GM19351 (cell line): ENCODE measurements around the gene GPR63.
A peak's percentile ranks its signal among the peaks of the same experiment; 100 is the strongest.

Experiments
- ATAC-seq: cut with Tn5 transposase; IDR thresholded peaks from one replicate; pipeline ENCODE4 v1.9.1; 2021; ENCODE audit warnings: mild to moderate bottlenecking, moderate library complexity; ENCODE audit not compliant: unreplicated experiment

The GPR63 gene, protein sequence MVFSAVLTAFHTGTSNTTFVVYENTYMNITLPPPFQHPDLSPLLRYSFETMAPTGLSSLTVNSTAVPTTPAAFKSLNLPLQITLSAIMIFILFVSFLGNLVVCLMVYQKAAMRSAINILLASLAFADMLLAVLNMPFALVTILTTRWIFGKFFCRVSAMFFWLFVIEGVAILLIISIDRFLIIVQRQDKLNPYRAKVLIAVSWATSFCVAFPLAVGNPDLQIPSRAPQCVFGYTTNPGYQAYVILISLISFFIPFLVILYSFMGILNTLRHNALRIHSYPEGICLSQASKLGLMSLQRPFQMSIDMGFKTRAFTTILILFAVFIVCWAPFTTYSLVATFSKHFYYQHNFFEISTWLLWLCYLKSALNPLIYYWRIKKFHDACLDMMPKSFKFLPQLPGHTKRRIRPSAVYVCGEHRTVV

DNA sequence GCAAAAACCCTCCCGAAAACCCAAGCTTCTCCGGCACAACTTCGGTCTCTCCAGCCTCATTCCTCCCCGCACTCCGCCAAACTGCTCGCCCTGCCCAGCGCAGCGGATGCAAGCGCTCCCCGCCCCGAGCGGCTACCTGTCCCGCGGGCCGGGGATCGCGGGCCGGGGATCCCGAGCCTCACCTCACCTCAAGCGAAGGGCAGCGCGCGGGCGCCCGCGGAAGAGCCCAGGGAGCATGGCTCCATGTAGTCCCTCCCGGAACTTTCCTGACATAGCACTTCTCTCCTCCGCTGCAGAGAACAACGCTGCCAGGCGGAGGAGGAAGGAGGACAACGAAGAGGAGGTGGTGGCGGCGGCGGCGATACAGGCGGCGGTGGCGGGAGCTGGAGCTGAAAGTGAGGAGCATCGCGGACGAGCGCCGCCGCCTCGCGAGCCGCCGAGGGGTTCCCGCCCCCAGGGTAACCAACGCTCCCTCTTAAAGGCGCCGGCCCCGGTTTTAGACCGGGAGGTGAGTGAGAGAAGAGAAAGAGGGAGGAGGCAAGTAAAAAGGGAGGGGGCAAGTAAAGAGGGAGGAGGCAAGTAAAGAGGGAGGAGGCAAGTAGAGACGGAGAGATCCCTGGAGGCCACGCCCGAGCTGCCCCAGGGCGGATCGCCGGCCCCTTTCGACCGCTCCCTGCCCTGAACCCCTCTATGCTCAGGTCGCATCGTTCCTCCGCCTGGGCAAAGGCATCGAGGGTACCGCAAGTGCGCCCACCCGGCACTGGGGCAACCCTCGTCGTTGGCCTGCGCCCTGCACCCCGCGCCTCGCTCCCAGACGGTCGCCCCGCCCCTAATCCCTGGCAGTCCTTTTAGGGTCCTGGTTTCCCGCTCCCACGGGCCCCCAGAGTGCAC, at the start of gene GPR63:
Gene GPR63, minus strand, starts transcription at position 397 of the 891 bp plus-strand sequence. CDS start 37,746 bp downstream, outside the sequence.
- peak; percentile 88 for ATAC-seq

GRCh38 chr6:96886519-96886918, 49.2 kb upstream of the GPR63 start:
- no peak for ATAC-seq

GRCh38 chr6:96885187-96885631, 47.9 kb upstream of the GPR63 start:
- peak; percentile 98 for ATAC-seq

DNA sequence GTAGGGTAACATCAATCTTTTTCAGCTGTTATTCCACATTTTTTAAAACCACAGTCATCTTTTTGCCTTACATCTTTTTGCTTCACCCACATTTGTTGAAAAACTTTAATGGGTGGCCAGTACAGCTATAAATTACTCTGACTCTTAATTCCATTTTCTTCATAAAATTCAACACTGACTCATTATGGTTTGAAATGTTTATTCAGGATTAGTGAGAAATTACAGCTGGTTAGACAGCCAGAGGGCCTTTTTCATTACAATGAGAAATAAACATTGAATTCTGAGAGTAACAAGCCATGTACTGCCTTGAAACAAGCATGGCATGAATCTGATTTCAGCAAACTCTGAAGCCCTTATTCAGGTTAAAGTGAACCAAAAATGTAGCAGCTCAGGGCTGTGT, 40.9 kb upstream of the GPR63 start:
- no peak for ATAC-seq

- no peak for ATAC-seq
Observed at GRCh38 chr6:96876886-96877545, 39.7 kb upstream of the GPR63 start.

DNA sequence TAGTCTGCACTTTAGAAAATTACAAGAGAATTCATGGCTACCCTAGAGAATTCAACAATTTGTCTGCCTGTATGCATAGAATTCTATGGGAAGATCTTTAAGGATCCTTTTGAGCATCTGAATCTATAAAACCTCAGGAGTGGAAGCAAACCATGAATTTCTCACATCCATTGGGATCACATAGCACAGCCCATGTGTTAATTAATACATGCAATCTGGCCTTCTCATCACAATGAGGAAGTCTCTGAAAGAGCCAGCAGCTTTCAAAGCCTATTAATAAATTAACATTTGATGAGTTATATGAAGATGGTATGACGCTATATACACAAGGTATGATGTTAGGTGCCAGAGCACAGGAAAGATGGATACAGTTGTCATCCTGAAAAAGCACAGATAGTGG, 35.7 kb upstream of the GPR63 start:
- ATAC-seq = no peak

DNA sequence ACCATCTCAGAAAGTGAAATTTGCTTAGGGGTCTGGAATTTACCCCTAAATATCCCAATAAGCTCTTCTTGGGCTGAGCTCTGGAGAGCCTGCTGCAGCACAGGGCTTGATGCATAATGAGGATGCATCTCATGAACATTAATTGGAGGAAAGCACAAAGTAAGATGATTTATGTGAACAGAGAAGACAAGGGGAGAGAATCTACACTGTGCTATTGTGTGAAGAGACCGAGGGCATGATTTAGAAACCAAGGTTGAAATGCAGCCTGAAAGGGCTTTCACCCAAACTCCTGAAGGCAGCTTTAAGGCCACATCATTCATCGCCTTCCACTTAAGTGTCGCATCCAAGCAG, 27.8 kb upstream of the GPR63 start:
- no peak for ATAC-seq

DNA sequence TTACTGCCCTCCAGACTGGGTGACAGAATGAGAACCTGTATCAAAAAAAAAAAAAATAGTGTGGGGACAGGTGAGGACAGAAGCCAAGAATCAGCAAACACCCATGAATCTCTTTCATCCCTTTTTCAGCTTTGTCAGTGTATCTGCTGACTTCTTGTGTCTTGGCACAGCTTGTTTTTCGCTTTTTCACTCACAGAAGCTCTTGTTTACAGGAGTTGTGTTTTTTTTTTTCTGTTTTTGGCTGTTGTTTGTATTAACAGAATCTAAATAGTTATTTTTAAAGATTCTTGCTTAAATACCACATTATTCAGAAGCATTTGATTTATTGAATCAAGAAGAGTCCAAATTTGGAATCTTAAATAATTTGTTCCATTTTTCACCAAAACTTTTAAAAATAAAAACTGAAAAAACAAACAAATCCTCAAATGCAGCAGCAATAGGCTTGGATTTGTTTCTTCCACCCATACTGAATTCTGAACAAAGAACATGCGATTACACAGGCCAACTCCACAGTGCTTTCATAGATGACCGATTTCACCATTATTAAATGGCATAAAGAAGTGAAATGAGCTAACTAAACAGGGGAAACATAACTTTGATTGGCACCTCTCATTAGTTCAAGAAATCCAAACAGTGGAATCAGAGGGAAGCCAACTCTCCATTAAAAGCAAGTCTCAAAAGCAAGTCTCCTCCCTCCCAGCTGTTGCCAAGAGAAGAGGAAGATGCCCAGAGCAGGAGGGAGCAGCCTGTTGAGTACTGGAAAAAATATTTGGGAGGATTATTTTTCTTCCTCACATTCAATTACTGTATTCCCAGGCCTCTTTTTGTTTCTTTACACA, 27.2 kb upstream of the GPR63 start:
- ATAC-seq = no peak

- no peak for ATAC-seq
Observed at GRCh38 chr6:96862560-96862959, 25.3 kb upstream of the GPR63 start.

GRCh38 chr6:96861588-96861987, 24.3 kb upstream of the GPR63 start:
- ATAC-seq = no peak

- ATAC-seq = no peak
Observed at GRCh38 chr6:96856856-96857255, 19.6 kb upstream of the GPR63 start.

GRCh38 chr6:96853083-96853482, 15.8 kb upstream of the GPR63 start:
- ATAC-seq = no peak

- ATAC-seq = no peak
Observed at GRCh38 chr6:96852605-96853004, 15.3 kb upstream of the GPR63 start.

- no peak for ATAC-seq
Observed at GRCh38 chr6:96851858-96852257, 14.6 kb upstream of the GPR63 start.

- no peak for ATAC-seq
Observed at GRCh38 chr6:96849615-96850014, 12.3 kb upstream of the GPR63 start.

GRCh38 chr6:96844530-96844929, 7.3 kb upstream of the GPR63 start:
- ATAC-seq = no peak

DNA sequence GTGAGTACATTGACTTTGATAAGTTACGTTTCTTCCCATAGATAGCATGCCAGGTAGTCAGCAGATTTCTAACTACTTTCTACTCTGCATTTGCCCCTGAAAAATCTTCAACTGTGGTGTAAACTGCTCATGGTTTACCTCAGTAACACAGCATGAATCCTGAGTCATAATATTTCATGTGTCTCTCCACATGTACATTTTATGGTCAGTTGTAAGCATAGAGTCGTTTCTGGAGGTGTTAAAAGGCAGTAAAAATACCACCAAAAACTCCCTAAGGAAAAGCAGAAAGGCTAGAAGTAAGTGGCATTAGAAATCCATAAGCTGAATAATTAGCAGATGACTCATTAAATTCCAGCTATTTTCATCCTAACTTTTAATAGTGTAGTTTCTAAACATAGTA, 4.1 kb upstream of the GPR63 start:
- ATAC-seq = no peak

- peak; percentile 11 for ATAC-seq
Observed at GRCh38 chr6:96836631-96837080, 621 bp downstream of the GPR63 start.

GRCh38 chr6:96834070-96834469, 3.2 kb downstream of the GPR63 start:
- ATAC-seq = no peak

DNA sequence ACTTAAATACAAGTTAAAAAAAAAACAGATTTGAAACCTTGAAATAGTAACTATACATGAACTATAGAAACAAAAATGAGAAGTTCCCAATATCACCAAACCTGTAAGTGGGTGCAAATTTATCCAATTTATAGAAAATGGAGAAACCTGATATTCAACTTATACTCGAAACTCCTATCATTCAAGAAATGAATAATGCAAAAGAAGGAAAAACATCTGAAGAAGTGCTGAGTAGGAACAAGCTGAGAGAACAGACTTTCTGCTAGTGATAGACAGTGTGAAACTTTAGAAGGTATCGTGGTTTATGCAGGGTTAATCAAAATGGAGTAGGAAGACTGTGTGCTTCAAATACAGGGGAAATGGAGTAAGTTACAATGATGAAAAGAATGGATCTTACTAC, 4.5 kb downstream of the GPR63 start:
- ATAC-seq = no peak
